ENCODE results near the gene ACOT8.
A peak's percentile ranks its signal among the peaks of the same experiment; 100 is the strongest.

The ACOT8 gene

GRCh38 chr20:45841407-45842129 is 15.6 kb downstream of the ACOT8 start:
- Histone ChIP-seq H3K27me3 (no peaks in the 10 kb centered on the region), H3K27ac (peak overlapping the region; percentile 54), H3K9me3 (no peaks in the 10 kb centered on the region), H3K4me3 (ENCODE audit: low read depth in 1 of 2, low read length in 1 of 2) (no peak overlapping the region), H3K36me3 (peaks cover 72% of the 10 kb centered on the region), H3K4me1 (ENCODE audit: control insufficient read depth in 1 of 2, insufficient read depth in 1 of 2, low read depth in 1 of 2, low read length in 1 of 2) (no peaks in the 10 kb centered on the region)
- TF ChIP-seq, protein P1, sequence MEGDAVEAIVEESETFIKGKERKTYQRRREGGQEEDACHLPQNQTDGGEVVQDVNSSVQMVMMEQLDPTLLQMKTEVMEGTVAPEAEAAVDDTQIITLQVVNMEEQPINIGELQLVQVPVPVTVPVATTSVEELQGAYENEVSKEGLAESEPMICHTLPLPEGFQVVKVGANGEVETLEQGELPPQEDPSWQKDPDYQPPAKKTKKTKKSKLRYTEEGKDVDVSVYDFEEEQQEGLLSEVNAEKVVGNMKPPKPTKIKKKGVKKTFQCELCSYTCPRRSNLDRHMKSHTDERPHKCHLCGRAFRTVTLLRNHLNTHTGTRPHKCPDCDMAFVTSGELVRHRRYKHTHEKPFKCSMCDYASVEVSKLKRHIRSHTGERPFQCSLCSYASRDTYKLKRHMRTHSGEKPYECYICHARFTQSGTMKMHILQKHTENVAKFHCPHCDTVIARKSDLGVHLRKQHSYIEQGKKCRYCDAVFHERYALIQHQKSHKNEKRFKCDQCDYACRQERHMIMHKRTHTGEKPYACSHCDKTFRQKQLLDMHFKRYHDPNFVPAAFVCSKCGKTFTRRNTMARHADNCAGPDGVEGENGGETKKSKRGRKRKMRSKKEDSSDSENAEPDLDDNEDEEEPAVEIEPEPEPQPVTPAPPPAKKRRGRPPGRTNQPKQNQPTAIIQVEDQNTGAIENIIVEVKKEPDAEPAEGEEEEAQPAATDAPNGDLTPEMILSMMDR (IDR thresholded peaks at IDR 0.05), result no peak

DNA sequence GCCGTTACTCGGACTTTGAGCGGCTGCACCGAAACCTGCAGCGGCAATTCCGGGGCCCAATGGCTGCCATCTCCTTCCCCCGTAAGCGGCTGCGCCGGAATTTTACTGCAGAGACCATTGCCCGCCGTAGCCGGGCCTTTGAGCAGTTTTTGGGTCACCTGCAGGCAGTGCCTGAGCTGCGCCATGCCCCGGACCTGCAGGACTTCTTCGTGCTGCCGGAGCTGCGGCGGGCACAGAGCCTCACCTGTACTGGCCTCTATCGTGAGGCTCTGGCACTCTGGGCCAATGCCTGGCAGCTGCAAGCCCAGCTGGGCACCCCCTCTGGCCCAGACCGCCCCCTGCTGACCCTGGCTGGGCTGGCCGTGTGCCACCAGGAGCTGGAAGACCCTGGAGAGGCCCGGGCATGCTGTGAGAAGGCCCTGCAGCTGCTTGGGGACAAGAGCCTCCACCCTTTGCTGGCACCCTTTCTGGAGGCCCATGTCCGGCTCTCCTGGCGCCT is 16.4 kb downstream of the ACOT8 start:
- H3K36me3 ChIP-seq, result peaks cover 64% of the 10 kb centered on the region
- H3K27ac ChIP-seq, result no peak overlapping the region
- H3K4me3 ChIP-seq (ENCODE audit: low read depth in 1 of 2, low read length in 1 of 2), result no peak overlapping the region
- H3K4me1 ChIP-seq (ENCODE audit: control insufficient read depth in 1 of 2, insufficient read depth in 1 of 2, low read depth in 1 of 2, low read length in 1 of 2), result no peaks in the 10 kb centered on the region
- no peaks in the 10 kb centered on the region for H3K9me3 ChIP-seq
- no peaks in the 10 kb centered on the region for H3K27me3 ChIP-seq
- TF ChIP-seq, protein P1 (IDR thresholded peaks at IDR 0.05), result no peak

- Histone ChIP-seq H3K27ac (no peak overlapping the region), H3K4me1 (ENCODE audit: control insufficient read depth in 1 of 2, insufficient read depth in 1 of 2, low read depth in 1 of 2, low read length in 1 of 2) (peaks cover 31 to 32% of the 10 kb centered on the region in 2 experiments), H3K36me3 (peaks cover 25% of the 10 kb centered on the region), H3K9me3 (no peaks in the 10 kb centered on the region), H3K27me3 (no peaks in the 10 kb centered on the region), H3K4me3 (ENCODE audit: low read depth in 1 of 2, low read length in 1 of 2) (no peak overlapping the region)
- TF ChIP-seq, protein P1 (IDR thresholded peaks at IDR 0.05), result no peak
Measured at GRCh38 chr20:45836841-45837240, 20.4 kb downstream of the ACOT8 start.

DNA sequence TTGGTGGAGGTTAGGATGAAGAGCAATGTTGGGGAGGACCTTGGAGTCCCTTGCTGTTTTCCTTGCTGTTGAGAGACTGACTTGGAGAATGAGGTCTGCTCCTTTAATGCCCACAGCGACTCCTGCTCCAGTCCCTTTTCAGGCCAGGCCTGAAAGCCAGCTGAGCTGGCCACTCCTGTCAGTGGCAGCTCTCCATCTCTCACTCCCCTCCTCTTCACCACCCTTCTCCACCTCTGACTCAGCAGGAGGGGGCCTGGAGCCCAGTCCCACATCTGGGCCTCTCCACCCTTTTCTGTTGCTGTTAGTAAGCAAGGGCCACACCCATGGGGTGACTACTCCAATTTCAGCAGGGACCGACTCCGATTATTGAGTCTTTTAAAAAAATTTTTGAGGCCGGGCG is 21.4 kb downstream of the ACOT8 start:
- Histone ChIP-seq H3K27ac (no peak overlapping the region), H3K4me3 (ENCODE audit: low read depth in 1 of 2, low read length in 1 of 2) (no peak overlapping the region), H3K9me3 (no peaks in the 10 kb centered on the region), H3K4me1 (ENCODE audit: control insufficient read depth in 1 of 2, insufficient read depth in 1 of 2, low read depth in 1 of 2, low read length in 1 of 2) (peaks cover 35 to 36% of the 10 kb centered on the region in 2 experiments), H3K27me3 (no peaks in the 10 kb centered on the region), H3K36me3 (peaks cover 15% of the 10 kb centered on the region)
- TF ChIP-seq, protein P1 (IDR thresholded peaks at IDR 0.05), result no peak

DNA sequence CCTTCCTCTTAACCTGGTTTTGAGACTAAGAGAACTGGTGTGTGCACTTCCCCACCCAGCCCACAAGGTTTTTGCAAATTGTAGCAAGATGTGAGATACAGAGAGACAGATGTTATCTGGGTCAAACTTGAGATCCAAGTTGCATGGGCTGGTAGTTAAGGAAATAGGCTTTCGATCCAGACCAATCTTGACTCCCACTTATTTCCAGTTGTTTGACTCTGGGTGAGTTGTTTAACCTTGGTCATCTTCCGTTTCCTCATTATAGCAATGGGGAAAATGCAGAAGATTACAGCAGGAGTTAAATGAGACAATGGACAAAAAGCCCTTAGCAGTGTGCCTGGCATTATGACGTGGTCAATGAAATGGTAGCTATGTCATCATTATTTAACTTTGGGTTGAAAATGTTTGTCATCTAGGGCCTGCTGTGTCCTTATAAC is 21.8 kb downstream of the ACOT8 start:
- Histone ChIP-seq H3K27ac (no peak overlapping the region), H3K4me3 (ENCODE audit: low read depth in 1 of 2, low read length in 1 of 2) (no peak overlapping the region), H3K4me1 (ENCODE audit: control insufficient read depth in 1 of 2, insufficient read depth in 1 of 2, low read depth in 1 of 2, low read length in 1 of 2) (peaks cover 35 to 36% of the 10 kb centered on the region in 2 experiments), H3K9me3 (no peaks in the 10 kb centered on the region), H3K36me3 (peaks cover 10% of the 10 kb centered on the region), H3K27me3 (no peaks in the 10 kb centered on the region)
- TF ChIP-seq, protein P1 (IDR thresholded peaks at IDR 0.05), result no peak
